Endothelial cell of umbilical vein (primary cell): Measurements from ENCODE around the gene DUSP10. TPM values are rescaled to one million over a fixed set of nuclear protein-coding genes. Genes with fewer than 3 reads are reported as not detected.

Experiments
- BruUV-seq: library from RNA; stranded (reverse); fragments of 400-500 nt; replicated peaks from 2 replicates; lab custom pipeline; 2021; lab: Mats Ljungman, UMichigan
- CTCF ChIA-PET: fragments of 300-600, 350-600 bp; sonication (Branson Sonifier 250); formaldehyde crosslinking; loops from one replicate; lab custom pipeline; 2021; ENCODE audit warnings: antibody characterized with exemption, inconsistent platforms; lab: Charles Lee
- POLR2A ChIA-PET: fragments of 300-600, 350-600 bp; sonication (Branson Sonifier 250); formaldehyde crosslinking; loops from one replicate; lab custom pipeline; 2021; ENCODE audit warnings: antibody characterized with exemption, inconsistent platforms; lab: Charles Lee
- DNase-seq: peaks from one replicate; pipeline ENCODE4 v3.0.0-alpha.2; 2011; ENCODE audit warnings: low read depth, low spot score
- FAIRE-seq: peaks from 2 replicates; lab custom pipeline; 2011; peaks lifted over from hg19 to GRCh38; lab: Jason Lieb, UNC
- H2AFZ ChIP-seq: 2 replicates; pipeline ENCODE4 v1.6.0; 2012; ENCODE audit warnings: low read depth, low read length, control low read depth, inconsistent platforms
- H3K27ac ChIP-seq: 2 replicates; pipeline ENCODE4 v1.5.1; 2011; ENCODE audit warnings: low read depth, mild to moderate bottlenecking, control low read depth, low read length, moderate library complexity; ENCODE audit not compliant: insufficient read depth
- H3K27me3 ChIP-seq, 2 experiments: 2 replicates each; pipeline versions ENCODE4 v1.6.0 to v1.6.1; 2011; ENCODE audit warnings: low read length in 2 of 2, mixed read lengths in 1 of 2; ENCODE audit not compliant: control insufficient read depth in 2 of 2, insufficient read depth in 2 of 2
- H3K36me3 ChIP-seq, 2 experiments: 2 replicates in 1 of 2; 3 replicates in 1 of 2; pipeline ENCODE4 v1.5.1; 2011; ENCODE audit warnings: low read length in 2 of 2, mild to moderate bottlenecking in 1 of 2, moderate library complexity in 1 of 2; ENCODE audit not compliant: control insufficient read depth in 2 of 2, insufficient read depth in 2 of 2; ENCODE audit errors: extremely low read depth in 1 of 2
- H3K4me1 ChIP-seq: 3 replicates; pipeline ENCODE4 v1.5.1; 2011; ENCODE audit warnings: mild to moderate bottlenecking, low read length; ENCODE audit not compliant: control insufficient read depth, insufficient read depth; ENCODE audit errors: extremely low read depth
- H3K4me2 ChIP-seq: 2 replicates; pipeline ENCODE4 v1.6.1; 2011; ENCODE audit warnings: low read length, control low read depth, mixed read lengths; ENCODE audit not compliant: insufficient read depth
- H3K4me3 ChIP-seq, 3 experiments: fragments of 200-600 bp in 1 of 3; sonication (generic), shearing (Covaris generic) in 1 of 3; replicated peaks in 1 of 3; 2 replicates each; pipeline ENCODE4 v1.5.1; 2011 to 2016; ENCODE audit warnings: control low read depth in 3 of 3, low read length in 3 of 3, mild to moderate bottlenecking in 2 of 3, inconsistent platforms in 1 of 3, low read depth in 1 of 3, moderate library complexity in 1 of 3; ENCODE audit not compliant: insufficient read depth in 1 of 3
- H3K79me2 ChIP-seq: 2 replicates; pipeline ENCODE4 v1.6.0; 2012; ENCODE audit warnings: low read length, inconsistent platforms; ENCODE audit not compliant: control insufficient read depth, insufficient read depth
- H3K9ac ChIP-seq: replicated peaks from 2 replicates; pipeline ENCODE3; 2011; ENCODE audit warnings: low read length, control low read depth; ENCODE audit not compliant: insufficient read depth; ENCODE audit errors: extremely low read depth
- H3K9me1 ChIP-seq: replicated peaks from 3 replicates; pipeline ENCODE4 v1.6.0; 2011; ENCODE audit warnings: mild to moderate bottlenecking, low read length; ENCODE audit not compliant: control insufficient read depth, insufficient read depth; ENCODE audit errors: extremely low read depth
- H3K9me3 ChIP-seq: replicated peaks from 2 replicates; pipeline ENCODE4 v1.5.1; 2012; ENCODE audit warnings: low read length, inconsistent platforms; ENCODE audit not compliant: control insufficient read depth, insufficient read depth
- H4K20me1 ChIP-seq: replicated peaks from 2 replicates; pipeline ENCODE3; 2011; ENCODE audit warnings: mild to moderate bottlenecking, low read length; ENCODE audit not compliant: control insufficient read depth, insufficient read depth; ENCODE audit errors: extremely low read depth
- EZH2 ChIP-seq: IDR thresholded peaks from 2 replicates; pipeline ENCODE4 v1.6.1; 2012; ENCODE audit warnings: borderline replicate concordance, low read depth, mild to moderate bottlenecking, moderate library complexity, low read length, inconsistent platforms; ENCODE audit not compliant: severe bottlenecking
- FOS ChIP-seq: IDR thresholded peaks from 2 replicates; pipeline ENCODE4 v1.6.1; 2011; ENCODE audit warnings: mild to moderate bottlenecking, low read length, moderate library complexity, borderline replicate concordance; ENCODE audit not compliant: insufficient read depth
- GATA2 ChIP-seq: IDR thresholded peaks from 2 replicates; pipeline ENCODE4 v1.7.0; 2011; ENCODE audit warnings: low read depth, mild to moderate bottlenecking, moderate library complexity, mixed read lengths, low read length; ENCODE audit not compliant: insufficient read length, insufficient read depth
- JUN ChIP-seq: IDR thresholded peaks from 2 replicates; pipeline ENCODE4 v1.6.1; 2011; ENCODE audit warnings: borderline replicate concordance, low read depth; ENCODE audit not compliant: insufficient read length, insufficient read depth
- POLR2A ChIP-seq: IDR thresholded peaks from 2 replicates; pipeline ENCODE4 v1.6.1; 2012; ENCODE audit warnings: low read depth, mild to moderate bottlenecking, control low read depth, low read length
- POLR2AphosphoS5 ChIP-seq: IDR thresholded peaks from 2 replicates; pipeline ENCODE4 v1.6.1; 2012; ENCODE audit warnings: low read depth, mild to moderate bottlenecking, control low read depth, low read length, moderate library complexity; ENCODE audit not compliant: insufficient read depth
- dilution Hi-C: fragments of 300-500 bp; cut with MboI; formaldehyde crosslinking; loops from one replicate; pipeline ENCODE4 v1.15.0; 2019; ENCODE audit warnings: low sequenced_read_pairs; ENCODE audit not compliant: extremely low pct_ligation_motif_present
- intact Hi-C: fragments of 100-400 bp; cut with micrococcal nuclease; formaldehyde crosslinking; loops from one replicate; pipeline ENCODE4 v1.10.0; 2022
- polyA plus RNA-seq, 4 experiments: library from polyadenylated mRNA; depleted of rRNA in 3 of 4; stranded (reverse) in 3 of 4; unstranded in 1 of 4; fragments of >200 nt; gene quantifications; 2 replicates each; pipeline versions ENCODE4 v1.2.1 to v1.2.3, GENCODE V29; 2011 to 2012; ENCODE audit warnings: missing spikeins in 1 of 4
- total RNA-seq: library from RNA; stranded (reverse); gene quantifications from 2 replicates; pipeline ENCODE4 v1.2.3, GENCODE V29; 2021
- TF ChIP-seq, protein P1 (sequence below), 2 donors: IDR thresholded peaks; 1 replicate in 1 of 2; 2 replicates in 1 of 2; pipeline ENCODE4 v1.5.1; 2011; ENCODE audit warnings: low read length in 2 of 2, mild to moderate bottlenecking in 2 of 2, moderate library complexity in 2 of 2, control low read depth in 1 of 2, inconsistent platforms in 1 of 2, low read depth in 1 of 2; ENCODE audit not compliant: insufficient read depth in 1 of 2; ENCODE audit errors: extremely low read depth in 1 of 2
- TF ChIP-seq, protein P2 (sequence below): IDR thresholded peaks from 2 replicates; pipeline ENCODE4 v1.6.1; 2011; ENCODE audit not compliant: insufficient read depth, insufficient read length

The DUSP10 gene
- total and polyA plus RNA-seq, 2 donors (not counting 3 experiments of a cell fraction or from before 2014, with no cell fraction given), result 1.6 to 1.9 TPM

DNA sequence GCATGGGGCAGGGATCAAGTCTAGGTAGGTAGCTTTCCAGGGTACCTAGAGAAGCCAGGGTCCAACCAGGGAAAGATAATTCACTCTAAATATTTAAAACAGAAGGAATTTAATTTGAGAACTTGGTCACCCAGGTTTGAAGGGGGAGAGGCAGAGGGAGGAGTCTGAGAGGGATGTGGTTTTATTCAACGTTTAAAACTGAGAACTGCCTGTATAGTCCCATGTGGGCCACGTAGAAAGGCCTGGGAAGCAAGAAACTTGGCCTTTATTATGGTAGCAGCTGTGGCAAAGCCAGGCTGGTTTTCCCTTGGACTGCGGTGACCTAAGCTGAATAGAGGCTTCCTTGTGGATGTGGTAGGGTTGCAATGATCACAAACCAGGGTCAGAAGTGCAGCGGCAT, 42.0 kb upstream of the DUSP10 start:
- no peak overlapping the region for H3K27ac ChIP-seq
- FAIRE-seq, result no peak
- no peaks in the 10 kb centered on the region for H3K4me1 ChIP-seq
- no peaks in the 10 kb centered on the region for H3K9me3 ChIP-seq
- DNase-seq, result no peak
- dilution Hi-C loops, result no loop called here
- no TSS peak for BruUV-seq
- POLR2A ChIA-PET, result no interaction called here
- H3K9ac ChIP-seq, result no peak overlapping the region
- no peak overlapping the region for H3K4me2 ChIP-seq
- no peaks in the 10 kb centered on the region for H3K36me3 ChIP-seq
- TF ChIP-seq JUN (no peak), FOS (no peak), POLR2AphosphoS5 (no peak), EZH2 (no peak)
- TF ChIP-seq, protein P1, sequence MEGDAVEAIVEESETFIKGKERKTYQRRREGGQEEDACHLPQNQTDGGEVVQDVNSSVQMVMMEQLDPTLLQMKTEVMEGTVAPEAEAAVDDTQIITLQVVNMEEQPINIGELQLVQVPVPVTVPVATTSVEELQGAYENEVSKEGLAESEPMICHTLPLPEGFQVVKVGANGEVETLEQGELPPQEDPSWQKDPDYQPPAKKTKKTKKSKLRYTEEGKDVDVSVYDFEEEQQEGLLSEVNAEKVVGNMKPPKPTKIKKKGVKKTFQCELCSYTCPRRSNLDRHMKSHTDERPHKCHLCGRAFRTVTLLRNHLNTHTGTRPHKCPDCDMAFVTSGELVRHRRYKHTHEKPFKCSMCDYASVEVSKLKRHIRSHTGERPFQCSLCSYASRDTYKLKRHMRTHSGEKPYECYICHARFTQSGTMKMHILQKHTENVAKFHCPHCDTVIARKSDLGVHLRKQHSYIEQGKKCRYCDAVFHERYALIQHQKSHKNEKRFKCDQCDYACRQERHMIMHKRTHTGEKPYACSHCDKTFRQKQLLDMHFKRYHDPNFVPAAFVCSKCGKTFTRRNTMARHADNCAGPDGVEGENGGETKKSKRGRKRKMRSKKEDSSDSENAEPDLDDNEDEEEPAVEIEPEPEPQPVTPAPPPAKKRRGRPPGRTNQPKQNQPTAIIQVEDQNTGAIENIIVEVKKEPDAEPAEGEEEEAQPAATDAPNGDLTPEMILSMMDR (IDR thresholded peaks at IDR 0.05; ENCODE audit: extremely low read depth in 1 of 2, insufficient read depth in 1 of 2, low read depth in 1 of 2, low read length in 2 of 2), result no peak
- H3K27me3 ChIP-seq, result peaks cover 0 to 6% of the 10 kb centered on the region in 2 experiments
- CTCF ChIA-PET, result interaction anchor here (1.0 kb wide), 1 partner anchor 10 kb away, joined by 4 read pairs; no protein-coding TSS in a partner anchor
- no peak overlapping the region for H2AFZ ChIP-seq
- no peaks in the 10 kb centered on the region for H3K79me2 ChIP-seq
- intact Hi-C loops, result no loop called here
- H3K9me1 ChIP-seq, result no peaks in the 10 kb centered on the region
- H3K4me3 ChIP-seq, result no peak overlapping the region
- H4K20me1 ChIP-seq, result no peaks in the 10 kb centered on the region

DNA sequence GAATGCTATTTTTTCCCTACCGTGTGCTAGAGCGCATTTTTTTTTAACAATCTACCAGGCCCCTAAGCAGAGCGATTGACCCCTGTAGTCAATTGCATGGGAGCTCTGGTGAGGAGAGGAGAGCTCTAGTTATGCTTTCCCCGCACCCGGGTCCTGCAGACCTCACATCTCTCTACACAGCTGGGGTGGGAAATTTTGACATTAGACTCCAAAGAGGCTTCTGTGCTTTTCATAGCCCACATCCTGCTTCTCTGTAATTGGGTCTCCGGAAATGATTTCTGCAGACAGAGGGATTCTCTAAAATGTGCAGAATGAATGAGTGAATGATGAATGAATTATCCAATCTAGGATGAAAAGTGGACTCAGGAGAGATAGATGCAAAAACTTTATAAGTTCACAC, 41.5 kb upstream of the DUSP10 start:
- ChIA-PET POLR2A (no interaction called here), CTCF (interaction anchor here (1.0 kb wide), 1 partner anchor 9 kb away, joined by 4 read pairs; no protein-coding TSS in a partner anchor)
- Histone ChIP-seq H3K4me1 (no peaks in the 10 kb centered on the region), H3K36me3 (no peaks in the 10 kb centered on the region), H3K79me2 (no peaks in the 10 kb centered on the region), H2AFZ (no peak overlapping the region), H3K9ac (no peak overlapping the region), H3K9me1 (no peaks in the 10 kb centered on the region), H3K9me3 (no peaks in the 10 kb centered on the region), H3K27ac (no peak overlapping the region), H3K27me3 (peaks cover 0 to 6% of the 10 kb centered on the region in 2 experiments), H4K20me1 (no peaks in the 10 kb centered on the region), H3K4me2 (no peak overlapping the region), H3K4me3 (no peak overlapping the region)
- DNase-seq (no peak), FAIRE-seq (no peak)
- TF ChIP-seq POLR2AphosphoS5, result no peak
- TF ChIP-seq EZH2, result no peak
- TF ChIP-seq POLR2A, result no peak
- TF ChIP-seq, protein P2, sequence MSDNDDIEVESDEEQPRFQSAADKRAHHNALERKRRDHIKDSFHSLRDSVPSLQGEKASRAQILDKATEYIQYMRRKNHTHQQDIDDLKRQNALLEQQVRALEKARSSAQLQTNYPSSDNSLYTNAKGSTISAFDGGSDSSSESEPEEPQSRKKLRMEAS, result no peak
- TF ChIP-seq, protein P1 (IDR thresholded peaks at IDR 0.05; ENCODE audit: extremely low read depth in 1 of 2, insufficient read depth in 1 of 2, low read depth in 1 of 2, low read length in 2 of 2), result no peak
- no peak for TF ChIP-seq FOS
- TF ChIP-seq GATA2, result no peak
- no TSS peak for BruUV-seq
- intact Hi-C loops (no loop called here), dilution Hi-C loops (no loop called here)
